Left hindlimb (tissue), 1 donor: Measurements from ENCODE around the gene DPYD.

Experiments used
- DNase-seq: peaks from one replicate; pipeline ENCODE4 v3.0.0-alpha.2; 2018

Gene DPYD

GRCh38 chr1:97906567-97907241 lies 14.1 kb downstream of the DPYD start:
- DNase-seq: no peak

DNA sequence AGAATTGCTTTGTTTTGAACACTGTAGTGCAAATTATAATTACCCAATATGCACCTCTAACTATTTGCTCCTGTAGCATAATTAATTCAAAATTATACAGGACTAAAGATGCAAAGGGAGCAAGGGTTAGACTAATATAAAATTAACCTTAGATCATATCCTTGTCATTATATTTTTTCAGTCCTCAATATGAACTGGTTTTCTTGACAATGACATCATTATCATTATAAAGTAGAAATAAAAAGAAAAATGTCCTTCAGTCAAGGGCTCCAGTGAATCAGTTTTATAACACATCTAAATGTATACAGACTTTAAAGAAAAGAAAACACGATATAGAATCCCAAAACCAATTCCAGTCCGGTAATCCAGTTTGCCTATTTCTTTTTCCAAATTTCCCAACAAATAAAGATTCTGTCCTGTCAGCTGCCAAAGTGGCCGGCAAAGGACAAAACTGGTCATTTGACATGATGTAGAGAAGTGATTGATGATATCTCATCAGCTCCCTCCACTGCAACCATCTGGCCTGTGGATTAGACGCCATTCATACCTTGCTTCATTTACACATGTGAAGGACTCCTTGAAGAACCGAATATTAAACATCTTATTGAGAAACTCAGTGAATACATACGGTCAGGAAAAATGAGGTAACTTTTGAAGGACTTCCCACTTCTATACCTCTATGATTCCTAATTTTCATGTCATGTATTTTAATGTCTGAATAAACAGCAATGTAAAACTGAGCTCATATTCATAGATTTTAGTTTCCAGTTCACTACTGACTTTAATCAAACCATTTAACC lies 15.5 kb downstream of the DPYD start:
- no peak for DNase-seq

- DNase-seq: no peak
These were observed 16.3 kb downstream of the DPYD start for GRCh38 chr1:97904534-97904933.

GRCh38 chr1:97903626-97904025 lies 17.2 kb downstream of the DPYD start:
- no peak for DNase-seq

- no peak for DNase-seq
These were observed 18.8 kb downstream of the DPYD start for GRCh38 chr1:97902067-97902466.

GRCh38 chr1:97901017-97901658 lies 19.7 kb downstream of the DPYD start:
- no peak for DNase-seq

GRCh38 chr1:97898948-97899347 lies 21.9 kb downstream of the DPYD start:
- no peak for DNase-seq

GRCh38 chr1:97895278-97895677 lies 25.6 kb downstream of the DPYD start:
- DNase-seq: no peak

DNA sequence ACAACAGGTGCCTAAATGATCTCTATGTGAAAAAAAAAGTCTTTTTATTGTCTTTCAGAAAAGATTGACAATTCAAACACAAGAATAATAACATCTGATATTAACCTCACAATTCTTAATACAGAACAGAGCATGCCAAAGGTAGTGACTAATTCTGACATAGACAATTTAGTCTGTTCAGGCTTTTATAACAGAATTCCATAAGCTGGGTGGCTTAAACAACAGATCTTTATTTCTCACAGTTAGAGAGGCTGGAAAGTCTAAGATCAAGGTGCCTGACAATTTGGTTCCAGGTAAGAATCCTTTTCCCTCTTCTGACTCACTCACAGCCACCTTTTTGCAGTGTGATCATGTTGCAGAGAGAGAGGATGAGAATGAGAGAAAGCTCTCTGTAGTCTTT lies 27.0 kb downstream of the DPYD start:
- DNase-seq: no peak

- no peak for DNase-seq
These were observed 34.6 kb downstream of the DPYD start for GRCh38 chr1:97886199-97886598.

DNA sequence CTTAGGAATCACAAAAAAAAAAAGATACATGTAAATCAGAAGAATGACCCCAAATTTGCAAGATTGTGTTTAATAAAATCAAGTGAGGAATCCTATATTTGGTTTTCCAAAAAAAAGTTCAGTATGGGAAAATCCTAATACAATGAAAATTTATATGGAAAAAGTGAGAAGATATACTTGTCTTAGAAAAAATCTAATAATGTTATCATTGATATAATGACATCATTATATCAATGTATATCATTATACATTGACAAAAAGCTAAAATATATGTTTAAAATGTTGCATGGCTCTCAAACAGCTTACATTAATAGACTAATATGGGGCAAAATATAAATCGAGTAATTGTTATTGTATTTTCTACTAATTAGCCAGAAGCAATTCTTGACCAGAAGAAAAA lies 37.0 kb downstream of the DPYD start:
- no peak for DNase-seq

- DNase-seq: no peak
These were observed 43.5 kb downstream of the DPYD start for GRCh38 chr1:97877307-97877706.

DNA sequence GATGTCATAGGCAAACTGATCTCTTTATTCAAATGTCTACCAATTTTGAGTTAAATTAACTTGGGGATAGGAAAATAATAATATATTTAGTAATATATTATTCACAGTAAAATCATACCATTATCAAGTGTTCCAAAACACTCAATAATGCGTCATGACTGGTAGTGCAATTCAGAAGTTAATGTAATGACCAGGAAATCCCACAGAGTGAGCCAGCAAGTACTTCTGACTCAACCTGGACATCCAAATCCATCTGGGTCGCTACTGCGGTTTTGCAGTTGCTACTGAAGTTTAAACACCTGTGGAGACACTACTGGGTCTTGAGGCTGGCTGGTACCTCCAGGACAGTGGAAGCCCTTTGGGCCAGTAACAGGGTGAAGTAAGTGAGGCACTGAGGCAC lies 44.8 kb downstream of the DPYD start:
- DNase-seq: no peak

- no peak for DNase-seq
These were observed 50.2 kb downstream of the DPYD start for GRCh38 chr1:97870589-97870988.

GRCh38 chr1:97869441-97869840 lies 51.4 kb downstream of the DPYD start:
- DNase-seq: no peak

DNA sequence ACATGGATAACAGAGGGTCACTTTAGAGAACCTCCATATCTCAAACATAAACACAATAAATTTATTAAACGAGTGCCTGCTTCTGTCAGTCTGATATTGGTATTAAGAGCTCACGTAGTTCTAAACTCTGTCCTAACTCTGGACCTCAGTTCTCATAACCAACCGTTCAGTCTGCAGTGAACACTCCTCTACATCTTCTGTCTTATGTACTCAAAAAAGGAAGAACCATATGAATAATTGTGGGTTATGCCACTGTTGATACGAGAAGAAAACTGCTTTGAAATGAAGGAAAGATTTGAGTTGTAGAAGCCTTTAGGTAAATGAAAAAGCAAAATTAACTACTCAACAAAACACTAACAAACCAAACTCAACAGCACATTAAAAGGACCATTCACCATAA lies 53.7 kb downstream of the DPYD start:
- no peak for DNase-seq

- no peak for DNase-seq
These were observed 56.2 kb downstream of the DPYD start for GRCh38 chr1:97864615-97865014.

DNA sequence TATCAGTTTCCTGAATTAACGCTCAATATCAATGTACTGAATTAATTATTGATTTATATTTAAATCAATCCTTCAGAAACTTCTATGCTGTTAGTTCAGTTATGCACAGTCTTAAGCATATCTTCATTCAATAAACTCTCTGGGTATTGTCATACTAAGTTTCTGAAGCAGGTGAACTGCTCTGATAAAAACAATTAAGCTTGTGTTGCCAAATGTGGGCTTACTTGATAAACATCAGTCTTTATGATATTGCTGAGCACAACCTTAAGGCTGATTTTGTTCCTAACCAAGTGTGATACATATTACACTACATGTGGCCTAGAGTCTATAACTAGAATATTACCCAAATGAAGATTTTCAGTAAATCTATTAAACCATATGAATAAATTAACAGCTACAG lies 67.6 kb downstream of the DPYD start:
- no peak for DNase-seq

- DNase-seq: no peak
These were observed 71.2 kb downstream of the DPYD start for GRCh38 chr1:97849345-97850340.

GRCh38 chr1:97845805-97846204 lies 75.0 kb downstream of the DPYD start:
- no peak for DNase-seq

GRCh38 chr1:97844552-97845089 lies 76.2 kb downstream of the DPYD start:
- DNase-seq: no peak

- no peak for DNase-seq
These were observed 79.5 kb downstream of the DPYD start for GRCh38 chr1:97841338-97841737.

DNA sequence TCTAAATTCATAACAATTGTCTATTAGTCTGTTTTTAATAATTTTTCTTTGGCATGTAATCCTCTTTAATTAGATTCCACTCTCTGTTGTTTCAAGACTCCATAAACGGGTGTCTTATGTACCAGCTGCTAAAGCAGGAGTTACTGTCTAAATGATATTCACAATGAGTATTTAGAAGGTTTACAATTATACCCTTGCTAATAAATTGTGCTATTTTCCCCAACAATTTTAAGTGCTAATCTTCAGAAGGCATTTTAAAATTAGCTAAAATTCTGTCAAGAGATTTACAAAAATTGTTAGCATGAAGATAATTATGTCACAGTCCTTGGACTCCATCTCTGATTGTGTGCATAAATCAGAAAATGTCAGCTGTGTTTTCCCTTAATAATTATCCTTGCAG lies 83.7 kb downstream of the DPYD start:
- no peak for DNase-seq
